ENCODE results near the gene N4BP2L1.

Gene N4BP2L1

DNA sequence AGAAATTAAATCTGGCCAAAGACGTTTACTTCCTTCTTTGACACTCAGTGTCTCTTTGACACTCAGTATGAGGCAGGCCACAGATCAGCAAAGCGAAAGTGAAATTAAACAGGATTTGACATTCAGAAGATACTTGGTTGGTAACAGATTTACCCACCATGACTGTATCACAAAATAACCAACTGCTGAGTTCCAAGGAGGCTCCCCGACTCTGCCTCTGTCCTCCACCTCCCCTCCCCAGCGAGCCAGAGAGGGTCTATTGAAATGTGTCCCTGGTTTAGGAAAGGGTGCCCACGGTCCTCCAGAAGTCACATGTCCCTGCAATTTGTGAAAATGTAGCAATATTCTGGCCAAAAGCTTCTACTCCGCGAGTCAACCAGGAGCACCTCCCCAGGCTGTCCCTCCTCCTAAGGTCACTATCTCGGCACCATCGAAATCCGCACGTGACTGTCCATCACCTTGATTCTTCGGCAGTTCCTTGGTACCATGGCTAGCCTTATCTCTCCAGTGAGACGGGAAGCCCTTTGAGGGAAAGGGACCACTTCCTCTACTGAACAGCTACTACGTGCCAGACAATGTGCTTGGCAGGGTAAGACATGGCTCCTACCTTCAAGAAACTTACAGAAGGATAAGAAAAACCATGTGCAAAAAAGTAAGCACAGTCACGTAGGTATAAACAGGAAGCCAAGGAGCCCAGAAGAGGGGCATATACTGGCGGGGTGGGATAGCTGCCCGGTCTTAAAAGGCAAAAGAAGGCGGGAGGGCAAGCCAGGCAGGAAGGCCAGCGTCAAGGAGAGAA lies 1.5 kb downstream of the N4BP2L1 start:
- DNase-seq (ENCODE audit: low read depth) = no peak
- TF ChIP-seq, protein P1, sequence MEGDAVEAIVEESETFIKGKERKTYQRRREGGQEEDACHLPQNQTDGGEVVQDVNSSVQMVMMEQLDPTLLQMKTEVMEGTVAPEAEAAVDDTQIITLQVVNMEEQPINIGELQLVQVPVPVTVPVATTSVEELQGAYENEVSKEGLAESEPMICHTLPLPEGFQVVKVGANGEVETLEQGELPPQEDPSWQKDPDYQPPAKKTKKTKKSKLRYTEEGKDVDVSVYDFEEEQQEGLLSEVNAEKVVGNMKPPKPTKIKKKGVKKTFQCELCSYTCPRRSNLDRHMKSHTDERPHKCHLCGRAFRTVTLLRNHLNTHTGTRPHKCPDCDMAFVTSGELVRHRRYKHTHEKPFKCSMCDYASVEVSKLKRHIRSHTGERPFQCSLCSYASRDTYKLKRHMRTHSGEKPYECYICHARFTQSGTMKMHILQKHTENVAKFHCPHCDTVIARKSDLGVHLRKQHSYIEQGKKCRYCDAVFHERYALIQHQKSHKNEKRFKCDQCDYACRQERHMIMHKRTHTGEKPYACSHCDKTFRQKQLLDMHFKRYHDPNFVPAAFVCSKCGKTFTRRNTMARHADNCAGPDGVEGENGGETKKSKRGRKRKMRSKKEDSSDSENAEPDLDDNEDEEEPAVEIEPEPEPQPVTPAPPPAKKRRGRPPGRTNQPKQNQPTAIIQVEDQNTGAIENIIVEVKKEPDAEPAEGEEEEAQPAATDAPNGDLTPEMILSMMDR (conservative IDR thresholded peaks at IDR 0.05; ENCODE audit: low read depth, low read length) = no peak
- peak overlapping the region; percentile 67 for H3K4me3 ChIP-seq (ENCODE audit: low read length)

DNA sequence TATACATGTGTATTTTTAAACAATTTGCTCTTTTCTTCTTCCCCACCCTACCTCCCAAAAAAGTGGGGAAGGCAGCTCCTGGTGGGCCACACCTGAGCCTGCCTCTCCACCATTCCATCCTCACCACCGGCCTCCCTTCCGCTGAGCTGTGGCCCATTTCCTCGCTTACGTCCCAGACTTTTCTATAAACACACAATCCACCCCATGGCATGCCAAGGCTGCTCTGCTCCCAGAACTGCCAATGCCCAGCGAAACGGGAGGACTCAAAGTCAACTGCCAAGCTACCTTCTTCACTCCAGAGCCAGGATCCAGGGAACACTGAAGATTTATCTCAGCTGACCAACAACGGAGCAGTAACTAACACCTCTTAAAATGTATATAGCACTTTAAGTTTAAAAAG lies 2.8 kb downstream of the N4BP2L1 start:
- no peak overlapping the region for H3K4me3 ChIP-seq (ENCODE audit: low read length)
- no peak for DNase-seq (ENCODE audit: low read depth)
- TF ChIP-seq, protein P1 (conservative IDR thresholded peaks at IDR 0.05; ENCODE audit: low read depth, low read length) = no peak

DNA sequence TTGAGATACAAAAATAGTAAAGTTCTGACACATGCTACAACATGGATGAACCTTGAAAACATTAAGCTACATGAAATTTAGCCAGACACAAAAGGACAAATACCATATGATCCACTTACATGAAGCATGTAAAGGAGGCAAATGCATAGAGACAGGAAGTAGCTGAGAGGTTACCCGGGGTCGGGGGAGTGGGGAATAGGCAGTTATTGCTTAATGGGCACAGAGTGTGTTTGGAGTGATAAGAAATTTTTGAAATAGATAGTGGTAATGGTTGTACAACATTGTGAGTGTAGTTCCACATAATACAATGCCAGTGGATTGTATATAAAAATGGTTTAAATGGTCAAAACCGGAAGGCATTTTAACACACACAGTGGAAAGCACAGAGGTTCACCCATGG lies 4.3 kb downstream of the N4BP2L1 start:
- DNase-seq (ENCODE audit: low read depth) = no peak
- TF ChIP-seq, protein P1 (conservative IDR thresholded peaks at IDR 0.05; ENCODE audit: low read depth, low read length) = no peak
- H3K4me3 ChIP-seq (ENCODE audit: low read length) = no peak overlapping the region

DNA sequence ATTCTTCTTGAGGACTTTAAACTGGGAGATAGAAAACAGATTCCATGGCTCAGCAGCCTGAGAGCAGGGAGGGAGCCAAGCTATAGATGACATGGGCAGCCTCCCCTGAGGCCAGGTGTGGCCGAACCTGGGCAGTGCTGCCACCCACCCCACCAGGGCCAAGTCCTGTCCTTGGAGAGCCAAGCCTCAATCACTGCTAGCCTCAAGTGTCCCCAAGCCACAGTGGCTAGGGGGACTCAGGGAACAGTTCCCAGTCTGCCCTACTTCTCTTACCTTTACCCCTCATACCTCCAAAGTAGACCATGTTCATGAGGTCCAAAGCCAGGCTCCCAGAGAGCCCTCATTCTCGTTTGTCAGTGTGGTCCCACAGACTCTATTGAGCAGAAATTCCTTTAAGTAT lies 8.1 kb downstream of the N4BP2L1 start:
- no peak overlapping the region for H3K4me3 ChIP-seq (ENCODE audit: low read length)
- DNase-seq (ENCODE audit: low read depth) = no peak

DNA sequence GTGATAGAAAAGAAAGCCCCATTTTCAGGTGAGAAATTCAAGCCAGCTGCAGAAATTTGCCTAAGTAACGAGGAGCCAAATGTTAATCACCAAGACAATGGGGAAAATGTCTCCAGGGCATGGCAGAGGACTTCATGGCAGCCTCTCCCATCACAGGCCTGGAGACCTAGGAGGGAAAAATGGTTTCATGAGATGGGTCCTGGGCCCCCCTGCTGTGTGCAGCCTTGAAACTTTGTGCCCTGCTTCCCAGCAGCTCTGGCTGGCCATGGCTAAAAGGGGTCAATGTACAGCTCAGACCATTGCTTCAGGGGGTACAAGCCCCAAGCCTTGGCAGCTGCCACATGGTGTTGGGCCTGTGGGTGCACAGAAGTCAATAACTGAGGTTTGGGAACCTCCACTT lies 9.9 kb downstream of the N4BP2L1 start:
- DNase-seq (ENCODE audit: low read depth) = no peak
- TF ChIP-seq, protein P1 (conservative IDR thresholded peaks at IDR 0.05; ENCODE audit: low read depth, low read length) = no peak
- H3K4me3 ChIP-seq (ENCODE audit: low read length) = no peak overlapping the region

More for the DNA sequence above, 8.1 kb downstream of the N4BP2L1 start:
- TF ChIP-seq, protein P1 (conservative IDR thresholded peaks at IDR 0.05; ENCODE audit: low read depth, low read length) = no peak

DNA sequence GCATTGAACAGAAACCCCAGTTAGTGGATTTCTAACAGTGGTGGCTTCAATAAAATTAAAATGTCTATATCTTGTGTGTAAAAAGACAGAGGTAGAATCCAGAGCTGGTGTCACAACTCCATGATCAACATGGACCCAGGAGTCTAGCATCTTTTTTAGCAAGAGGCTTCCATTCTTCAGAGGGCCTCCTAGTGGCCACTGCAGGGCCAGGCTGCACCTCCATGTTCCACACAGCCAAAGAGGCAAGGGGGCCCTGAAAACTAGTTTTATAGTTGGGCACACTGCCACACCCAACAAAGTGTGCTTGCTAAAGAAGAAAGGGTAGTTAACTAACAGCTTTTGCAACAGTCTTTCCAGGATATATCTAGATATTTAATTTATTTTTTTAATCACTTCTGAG lies 12.9 kb downstream of the N4BP2L1 start:
- no peak overlapping the region for H3K4me3 ChIP-seq (ENCODE audit: low read length)
- DNase-seq (ENCODE audit: low read depth) = no peak
- TF ChIP-seq, protein P1 (conservative IDR thresholded peaks at IDR 0.05; ENCODE audit: low read depth, low read length) = peak; percentile 69

DNA sequence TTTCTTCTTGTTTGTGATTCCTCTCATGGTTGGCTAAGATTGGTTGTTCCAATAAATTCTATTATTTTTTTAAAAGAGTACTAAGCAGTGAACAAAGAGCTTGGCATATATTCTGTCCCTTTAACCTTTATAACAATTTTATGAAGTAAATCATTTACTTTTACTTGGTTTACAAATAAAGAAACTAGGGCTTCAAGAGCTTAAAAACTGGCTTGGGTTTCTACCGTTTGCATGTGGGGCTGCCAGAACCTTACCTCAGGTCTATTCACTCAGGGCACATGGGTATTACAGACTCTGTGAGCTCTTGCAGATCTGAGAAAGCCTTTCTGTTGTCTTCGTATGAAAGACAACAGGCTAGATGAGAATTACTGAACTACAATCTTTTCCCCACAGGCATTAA lies 13.3 kb downstream of the N4BP2L1 start:
- no peak overlapping the region for H3K4me3 ChIP-seq (ENCODE audit: low read length)
- DNase-seq (ENCODE audit: low read depth) = no peak
- TF ChIP-seq, protein P1 (conservative IDR thresholded peaks at IDR 0.05; ENCODE audit: low read depth, low read length) = no peak
